Lower leg skin (tissue), 4 donors: ENCODE data around the gene GADL1. TPM values are rescaled to one million over a fixed set of nuclear protein-coding genes. Genes with fewer than 3 reads are reported as not detected.

Source experiments
- DNase-seq, 2 donors: peaks; one replicate each; pipeline ENCODE4 v3.0.0-alpha.2; 2019; ENCODE audit warnings: low spot score in 2 of 2
- H3K4me3 ChIP-seq: fragments of 200-600 bp; sonication (generic); 2 replicates; pipeline ENCODE4 v1.5.1; 2017; ENCODE audit warnings: mild to moderate bottlenecking, low read depth; ENCODE audit not compliant: poor library complexity, severe bottlenecking
- CTCF ChIP-seq, 3 donors: fragments of 450-650 bp; IDR thresholded peaks; one replicate each; pipeline ENCODE4 v1.5.1; 2016; ENCODE audit warnings: antibody characterized with exemption in 3 of 3, mild to moderate bottlenecking in 3 of 3, moderate library complexity in 2 of 3
- POLR2A ChIP-seq, 2 donors: fragments of 450-650 bp; IDR thresholded peaks; one replicate each; pipeline ENCODE4 v1.6.1; 2016 to 2017; ENCODE audit warnings: antibody characterized with exemption in 2 of 2, mild to moderate bottlenecking in 1 of 2, moderate library complexity in 1 of 2
- WGBS, 2 donors: methylation state at CpG; one replicate each; pipeline ENCODE4 v1.1.5; 2018; 5-methylcytosine and 5-hydroxymethylcytosine counted together
- intact Hi-C: fragments of 100-400 bp; cut with DNase I; formaldehyde crosslinking; loops from one replicate; pipeline ENCODE4 v1.15.0; 2023; ENCODE audit warnings: low total_unique reads
- total RNA-seq, 4 donors: library from RNA; depleted of rRNA; stranded (reverse); fragments of >200 nt; gene quantifications; one replicate each; pipeline ENCODE4 v1.1.0, GENCODE V29; 2016

The GADL1 gene
- total RNA-seq, 4 donors from 2014 or later, result not detected

GRCh38 chr3:30691944-30692343, 202.5 kb downstream of the GADL1 start:
- TF ChIP-seq CTCF (IDR thresholded peaks at IDR 0.05) (no peak), POLR2A (IDR thresholded peaks at IDR 0.05) (no peak)
- intact Hi-C loops, result loop anchor here (10.0 kb wide), 1 partner anchor 577 kb away; no protein-coding TSS in a partner anchor
- 64 to 93% methylated on average over 1 of the region's 1 CpG for WGBS, 2 donors
- no peak for DNase-seq
- H3K4me3 ChIP-seq, result no peak overlapping the region

DNA sequence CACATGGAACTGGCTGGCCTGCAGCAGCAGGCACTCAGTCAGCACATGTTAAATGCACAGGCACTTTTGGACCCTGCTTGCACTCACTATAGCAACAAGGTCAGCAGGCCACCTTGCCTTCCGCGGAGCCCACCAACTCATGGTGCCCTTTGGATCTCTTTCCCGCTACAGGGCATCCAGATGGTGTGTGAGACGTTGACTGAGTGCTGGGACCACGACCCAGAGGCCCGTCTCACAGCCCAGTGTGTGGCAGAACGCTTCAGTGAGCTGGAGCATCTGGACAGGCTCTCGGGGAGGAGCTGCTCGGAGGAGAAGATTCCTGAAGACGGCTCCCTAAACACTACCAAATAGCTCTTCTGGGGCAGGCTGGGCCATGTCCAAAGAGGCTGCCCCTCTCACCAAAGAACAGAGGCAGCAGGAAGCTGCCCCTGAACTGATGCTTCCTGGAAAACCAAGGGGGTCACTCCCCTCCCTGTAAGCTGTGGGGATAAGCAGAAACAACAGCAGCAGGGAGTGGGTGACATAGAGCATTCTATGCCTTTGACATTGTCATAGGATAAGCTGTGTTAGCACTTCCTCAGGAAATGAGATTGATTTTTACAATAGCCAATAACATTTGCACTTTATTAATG, 203.1 kb downstream of the GADL1 start:
- 58 to 82% methylated on average over 10 of the region's 10 CpGs for WGBS, 2 donors
- no peak for DNase-seq
- intact Hi-C loops, result loop anchor here (10.0 kb wide), 1 partner anchor 577 kb away; no protein-coding TSS in a partner anchor

DNA sequence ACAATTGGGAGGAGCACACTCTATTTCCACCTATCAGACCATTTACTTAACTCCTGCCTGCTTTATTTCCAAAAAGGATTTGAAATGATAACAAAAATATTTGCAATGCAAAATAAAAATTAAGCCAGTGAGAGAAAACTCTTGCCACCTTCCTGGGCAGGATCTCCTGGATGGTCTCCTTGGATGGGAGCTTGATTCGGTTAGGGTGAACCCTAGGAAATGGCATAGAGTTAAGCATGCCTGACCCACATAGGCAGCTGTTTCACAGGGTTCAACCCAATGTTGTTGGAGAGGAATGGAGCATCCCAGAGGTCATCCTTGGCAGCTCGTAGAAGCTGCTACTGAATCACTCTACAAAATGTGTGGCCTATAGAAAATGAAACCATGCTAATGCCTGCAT, 204.3 kb downstream of the GADL1 start:
- H3K4me3 ChIP-seq, result no peak overlapping the region
- no peak for DNase-seq
- WGBS, 2 donors, result 87 to 91% methylated on average over 2 of the region's 2 CpGs
- intact Hi-C loops, result loop anchor here (10.0 kb wide), 1 partner anchor 575 kb away; no protein-coding TSS in a partner anchor
- TF ChIP-seq CTCF (IDR thresholded peaks at IDR 0.05) (no peak), POLR2A (IDR thresholded peaks at IDR 0.05) (no peak)

More for the DNA sequence above, 203.1 kb downstream of the GADL1 start:
- no peak overlapping the region for H3K4me3 ChIP-seq
- TF ChIP-seq POLR2A (IDR thresholded peaks at IDR 0.05) (no peak), CTCF (IDR thresholded peaks at IDR 0.05) (no peak)

GRCh38 chr3:30688776-30689641, 205.5 kb downstream of the GADL1 start:
- intact Hi-C loops, result no loop called here
- no peak for DNase-seq

DNA sequence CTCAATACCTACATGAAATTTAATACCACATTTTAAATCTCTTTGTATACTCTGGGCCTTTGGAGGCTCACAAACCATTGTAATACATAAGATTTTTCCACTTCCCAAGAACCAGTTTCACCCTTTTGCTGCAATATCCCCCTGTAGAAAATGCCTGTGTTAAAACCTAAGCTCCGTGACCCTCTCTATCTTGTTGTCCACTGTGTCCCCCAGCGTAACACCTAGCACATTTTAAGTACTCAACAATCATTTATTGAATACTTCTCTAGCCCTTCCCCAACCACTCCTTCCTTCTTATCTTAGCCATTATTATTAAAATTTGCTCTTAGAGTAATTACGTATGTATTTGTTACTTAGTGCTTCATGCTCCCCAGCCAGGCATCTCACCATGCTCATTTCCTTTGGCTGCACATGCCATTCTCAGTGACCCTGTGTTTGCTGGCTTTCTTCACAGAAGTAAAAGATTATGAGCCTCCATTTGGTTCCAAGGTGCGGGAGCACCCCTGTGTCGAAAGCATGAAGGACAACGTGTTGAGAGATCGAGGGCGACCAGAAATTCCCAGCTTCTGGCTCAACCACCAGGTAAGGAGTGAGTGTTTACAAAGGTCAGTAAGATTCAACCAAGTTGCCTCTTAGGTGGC, 206.4 kb downstream of the GADL1 start:
- H3K4me3 ChIP-seq, result no peak overlapping the region
- WGBS, 2 donors, result 88 to 91% methylated on average over 8 of the region's 8 CpGs
- TF ChIP-seq CTCF (IDR thresholded peaks at IDR 0.05) (no peak), POLR2A (IDR thresholded peaks at IDR 0.05) (no peak)
- intact Hi-C loops, result no loop called here
- DNase-seq, result no peak

More at GRCh38 chr3:30688776-30689641, 205.5 kb downstream of the GADL1 start:
- WGBS, 2 donors, result 27 to 28% methylated on average over 10 of the region's 10 CpGs
- H3K4me3 ChIP-seq, result no peak overlapping the region
- no peak for TF ChIP-seq CTCF (IDR thresholded peaks at IDR 0.05)
- no peak for TF ChIP-seq POLR2A (IDR thresholded peaks at IDR 0.05)
